Forelimb muscle (tissue), 1 donor: ENCODE data around the gene GSTA4. TPM values are rescaled to one million over a fixed set of nuclear protein-coding genes. Genes with fewer than 3 reads are reported as not detected.
"Not testable (repeated sequence)": the region's sequence is repeated elsewhere in the genome, so short reads cannot be mapped to it uniquely, and the experiment has no call there.

Experiments
- DNase-seq: peaks from one replicate; pipeline ENCODE4 v3.0.0-alpha.2; 2013; ENCODE audit warnings: low read depth
- polyA plus RNA-seq: library from polyadenylated mRNA; unstranded; fragments of 120-200 nt; gene quantifications from one replicate; pipeline ENCODE4 v1.2.1, GENCODE V29; 2013; ENCODE audit not compliant: insufficient read length

The GSTA4 gene
- polyA plus RNA-seq, 1 donor = 47.5 TPM

GRCh38 chr6:53014063-53014462 is 19.0 kb upstream of the GSTA4 start:
- no peak for DNase-seq

GRCh38 chr6:53011979-53012378 is 16.9 kb upstream of the GSTA4 start:
- DNase-seq = no peak

- DNase-seq = no peak
Observed at GRCh38 chr6:53010504-53010903, 15.4 kb upstream of the GSTA4 start.

GRCh38 chr6:53009511-53009910 is 14.4 kb upstream of the GSTA4 start:
- no peak for DNase-seq

- DNase-seq = no peak
Observed at GRCh38 chr6:53009056-53009455, 14.0 kb upstream of the GSTA4 start.

GRCh38 chr6:53008192-53008687 is 13.2 kb upstream of the GSTA4 start:
- not testable (repeated sequence) for DNase-seq

- no peak for DNase-seq
Observed at GRCh38 chr6:53005663-53006250, 10.7 kb upstream of the GSTA4 start.

GRCh38 chr6:52999456-52999855 is 4.4 kb upstream of the GSTA4 start:
- no peak for DNase-seq

- no peak for DNase-seq
Observed at GRCh38 chr6:52998603-52999002, 3.5 kb upstream of the GSTA4 start.

- no peak for DNase-seq
Observed at GRCh38 chr6:52995913-52996645, 995 bp upstream of the GSTA4 start.

GRCh38 chr6:52994839-52995088 is 320 bp downstream of the GSTA4 start:
- no peak for DNase-seq

- no peak for DNase-seq
Observed at GRCh38 chr6:52994031-52994838, 849 bp downstream of the GSTA4 start.

- DNase-seq = no peak
Observed at GRCh38 chr6:52992980-52993920, 1.8 kb downstream of the GSTA4 start.

- DNase-seq = no peak
Observed at GRCh38 chr6:52990342-52990741, 4.7 kb downstream of the GSTA4 start.

GRCh38 chr6:52985228-52985627 is 9.9 kb downstream of the GSTA4 start:
- DNase-seq = no peak

- no peak for DNase-seq
Observed at GRCh38 chr6:52984247-52984646, 10.8 kb downstream of the GSTA4 start.

GRCh38 chr6:52983159-52983848 is 11.8 kb downstream of the GSTA4 start:
- DNase-seq = no peak

- DNase-seq = no peak
Observed at GRCh38 chr6:52982680-52983079, 12.4 kb downstream of the GSTA4 start.

- no peak for DNase-seq
Observed at GRCh38 chr6:52981222-52981900, 13.7 kb downstream of the GSTA4 start.

- no peak for DNase-seq
Observed at GRCh38 chr6:52976591-52977035, 18.5 kb downstream of the GSTA4 start.
